H1 (cell line): ENCODE measurements around the gene APOM. TPM values are rescaled to one million over a fixed set of nuclear protein-coding genes. Genes with fewer than 3 reads are reported as not detected.

Experiments
- CTCF ChIA-PET: fragments of 300-600 bp; sonication (Branson Sonifier 250); formaldehyde crosslinking; loops from one replicate; lab custom pipeline; 2021; ENCODE audit not compliant: partially characterized antibody; lab: Charles Lee
- POLR2A ChIA-PET: fragments of 300-600 bp; sonication (Branson Sonifier 250); formaldehyde crosslinking; loops from one replicate; lab custom pipeline; 2021; ENCODE audit warnings: inconsistent platforms; ENCODE audit not compliant: partially characterized antibody; lab: Charles Lee
- DNase-seq, 2 experiments: peaks; one replicate each; pipeline versions ENCODE4 v3.0.0 to v3.0.0-alpha.2; 2010 to 2022; ENCODE audit warnings: low spot score in 2 of 2, low read depth in 1 of 2, mixed read lengths in 1 of 2
- FAIRE-seq: peaks from 2 replicates; lab custom pipeline; 2011; peaks lifted over from hg19 to GRCh38; lab: Jason Lieb, UNC
- H2AFZ ChIP-seq: 2 replicates; pipeline ENCODE4 v1.8.1; 2012; ENCODE audit warnings: low read length, inconsistent platforms
- H2AK5ac ChIP-seq: 2 replicates; pipeline ENCODE4 v1.6.1; 2013; ENCODE audit warnings: low read depth, low read length
- H2BK120ac ChIP-seq: replicated peaks from 2 replicates; pipeline ENCODE3; 2013; ENCODE audit warnings: low read depth, low read length, inconsistent platforms
- H2BK12ac ChIP-seq: 2 replicates; pipeline ENCODE4 v1.6.1; 2013; ENCODE audit warnings: low read depth, low read length
- H2BK15ac ChIP-seq: 2 replicates; pipeline ENCODE4 v1.6.1; 2013; ENCODE audit warnings: low read length
- H2BK20ac ChIP-seq: 2 replicates; pipeline ENCODE4 v1.6.1; 2013; ENCODE audit warnings: low read length
- H2BK5ac ChIP-seq: 2 replicates; pipeline ENCODE4 v1.6.1; 2013; ENCODE audit warnings: low read depth, low read length
- H3K14ac ChIP-seq: 2 replicates; pipeline ENCODE4 v1.6.1; 2013; ENCODE audit warnings: inconsistent platforms; ENCODE audit not compliant: insufficient read length
- H3K18ac ChIP-seq: 2 replicates; pipeline ENCODE4 v1.6.1; 2013; ENCODE audit warnings: low read length; ENCODE audit errors: extremely low read depth
- H3K23ac ChIP-seq: 2 replicates; pipeline ENCODE4 v1.6.1; 2013; ENCODE audit warnings: inconsistent platforms; ENCODE audit not compliant: insufficient read length
- H3K23me2 ChIP-seq: 2 replicates; pipeline ENCODE4 v1.6.1; 2013; ENCODE audit warnings: low read depth, low read length
- H3K27ac ChIP-seq: 2 replicates; pipeline ENCODE4 v1.6.1; 2011; ENCODE audit warnings: low read depth, low read length, inconsistent platforms
- H3K27me3 ChIP-seq, 4 experiments: replicated peaks in 1 of 4; 1 replicate in 1 of 4; 2 replicates in 3 of 4; pipeline versions ENCODE4 v1.6.1 to v1.8.1; 2011 to 2013; ENCODE audit warnings: low read length in 3 of 4, mild to moderate bottlenecking in 3 of 4, inconsistent platforms in 2 of 4, mixed read lengths in 2 of 4, moderate library complexity in 1 of 4; ENCODE audit not compliant: control insufficient read depth in 3 of 4, insufficient read depth in 3 of 4; ENCODE audit errors: extremely low read depth in 1 of 4
- H3K36me3 ChIP-seq, 4 experiments: 2 replicates each; pipeline versions ENCODE4 v1.6.1 to v1.8.1; 2011 to 2013; ENCODE audit warnings: mild to moderate bottlenecking in 4 of 4, low read length in 3 of 4, moderate library complexity in 2 of 4, control low read depth in 1 of 4, inconsistent platforms in 1 of 4; ENCODE audit not compliant: insufficient read depth in 4 of 4, control insufficient read depth in 2 of 4
- H3K4ac ChIP-seq: replicated peaks from 2 replicates; pipeline ENCODE3; 2013; ENCODE audit warnings: low read length, low read depth, mixed read lengths, inconsistent platforms; ENCODE audit not compliant: insufficient read length
- H3K4me1 ChIP-seq, 4 experiments: replicated peaks in 1 of 4; 1 replicate in 1 of 4; 2 replicates in 3 of 4; pipeline versions ENCODE4 v1.6.1 to v1.8.1; 2011 to 2013; ENCODE audit warnings: low read length in 3 of 4, inconsistent platforms in 2 of 4, mixed read lengths in 1 of 4; ENCODE audit not compliant: insufficient read depth in 4 of 4, control insufficient read depth in 3 of 4
- H3K4me2 ChIP-seq, 2 experiments: 2 replicates each; pipeline versions ENCODE4 v1.6.1 to v1.8.1; 2011 to 2013; ENCODE audit warnings: low read depth in 2 of 2, low read length in 2 of 2, control low read depth in 1 of 2, inconsistent platforms in 1 of 2, mild to moderate bottlenecking in 1 of 2; ENCODE audit not compliant: insufficient read depth in 1 of 2
- H3K4me3 ChIP-seq, 4 experiments: fragments of 200-600, 300-600 bp in 1 of 4; sonication (generic), shearing (Covaris generic), sonication (Bioruptor Twin) in 1 of 4; 2 replicates each; pipeline versions ENCODE4 v1.5.1 to v1.8.1; 2011 to 2016; ENCODE audit warnings: low read length in 4 of 4, low read depth in 3 of 4, control low read depth in 2 of 4, inconsistent platforms in 2 of 4, mild to moderate bottlenecking in 2 of 4, mixed read lengths in 1 of 4, moderate library complexity in 1 of 4; ENCODE audit not compliant: insufficient read depth in 2 of 4; ENCODE audit errors: extremely low read depth in 1 of 4
- H3K56ac ChIP-seq: replicated peaks from 2 replicates; pipeline ENCODE3; 2013; ENCODE audit warnings: low read depth, mild to moderate bottlenecking, mixed read lengths, low read length, inconsistent platforms; ENCODE audit not compliant: insufficient read length
- H3K79me1 ChIP-seq: 2 replicates; pipeline ENCODE4 v1.6.1; 2013; ENCODE audit warnings: low read depth, low read length, control low read depth
- H3K79me2 ChIP-seq, 2 experiments: 2 replicates each; pipeline versions ENCODE4 v1.6.1 to v1.8.1; 2012 to 2013; ENCODE audit warnings: low read length in 2 of 2, mild to moderate bottlenecking in 2 of 2, inconsistent platforms in 1 of 2; ENCODE audit not compliant: insufficient read depth in 2 of 2, control insufficient read depth in 1 of 2
- H3K9ac ChIP-seq, 4 experiments: replicated peaks in 1 of 4; 1 replicate in 1 of 4; 2 replicates in 3 of 4; pipeline versions ENCODE4 v1.6.1 to v1.8.1; 2011 to 2013; ENCODE audit warnings: low read depth in 3 of 4, low read length in 3 of 4, control low read depth in 2 of 4, mild to moderate bottlenecking in 2 of 4, moderate library complexity in 2 of 4, inconsistent platforms in 1 of 4; ENCODE audit errors: extremely low read depth in 1 of 4
- H3K9me3 ChIP-seq, 2 experiments: 2 replicates each; pipeline versions ENCODE4 v1.6.1 to v1.8.1; 2012 to 2013; ENCODE audit warnings: mild to moderate bottlenecking in 2 of 2, moderate library complexity in 2 of 2, control low read depth in 1 of 2, inconsistent platforms in 1 of 2, low read depth in 1 of 2, low read length in 1 of 2, mixed read lengths in 1 of 2; ENCODE audit not compliant: insufficient read depth in 2 of 2
- H4K20me1 ChIP-seq, 2 experiments: replicated peaks in 1 of 2; 2 replicates each; pipeline versions ENCODE3 to v1.8.1; 2011 to 2013; ENCODE audit warnings: inconsistent platforms in 2 of 2, low read length in 2 of 2, mild to moderate bottlenecking in 1 of 2; ENCODE audit not compliant: insufficient read depth in 2 of 2, control insufficient read depth in 1 of 2
- H4K5ac ChIP-seq: 2 replicates; pipeline ENCODE4 v1.6.1; 2013; ENCODE audit warnings: low read length, low read depth, mixed read lengths, inconsistent platforms; ENCODE audit not compliant: insufficient read length
- H4K8ac ChIP-seq: 2 replicates; pipeline ENCODE4 v1.8.0; 2013; ENCODE audit warnings: mild to moderate bottlenecking, moderate library complexity, low read length, inconsistent platforms; ENCODE audit not compliant: insufficient read depth; ENCODE audit errors: extremely low read depth
- H4K91ac ChIP-seq: replicated peaks from 2 replicates; pipeline ENCODE3; 2013; ENCODE audit warnings: low read length, mixed read lengths, inconsistent platforms; ENCODE audit not compliant: insufficient read length
- WGBS, 2 experiments: shearing (Covaris generic) in 1 of 2; methylation state at CpG; one replicate each; pipeline versions ENCODE4 v1.1.6 to v1.1.7; 2013 to 2015; ENCODE audit warnings: low lambda C conversion rate in 2 of 2, mixed read lengths in 2 of 2, inconsistent platforms in 1 of 2, low coverage in 1 of 2, missing lambda C conversion rate in 1 of 2; ENCODE audit not compliant: insufficient replicate concordance in 2 of 2, insufficient coverage in 1 of 2, insufficient read length in 1 of 2; ENCODE audit errors: extremely low coverage in 1 of 2, missing lambda C conversion rate in 1 of 2; 5-methylcytosine and 5-hydroxymethylcytosine counted together
- polyA plus RNA-seq, 7 experiments: library from polyadenylated mRNA; depleted of rRNA in 3 of 7; stranded (reverse) in 5 of 7; unstranded in 2 of 7; fragments of >200 nt in 5 of 7; fragments of 200-250 nt in 2 of 7; gene quantifications; 1 replicate in 5 of 7; 2 replicates in 1 of 7; 4 replicates in 1 of 7; pipeline versions ENCODE4 v1.2.1 to v1.2.3, GENCODE V29; 2011 to 2013; ENCODE audit warnings: missing spikeins in 2 of 7, mixed read lengths in 2 of 7
- total RNA-seq: library from RNA; stranded (reverse); fragmentation: NEBNext Ultra II Directional; extraction: Animal tissue kit (Norgen Biotek cat#: 25700); gene quantifications from 2 replicates; pipeline ENCODE4 v1.2.1, GENCODE V29; 2021

The APOM gene
- total and polyA plus RNA-seq, 2 of the 8 experiments (the other 6 are each of a cell fraction or from before 2014, with no cell fraction given), result 3.4 to 12.0 TPM

- POLR2A ChIA-PET, result interaction anchor here (0.8 to 2.5 kb wide), 13 partner anchors 9 to 149 kb away, joined by 3 to 20 read pairs (median 3); partner anchors contain the start of genes C6orf47, CLIC1, CSNK2B and DDAH2
- Histone ChIP-seq H3K4ac (no peak overlapping the region), H2BK120ac (no peak overlapping the region), H3K4me2 (peak overlapping the region; percentile 11 to 84), H3K27me3 (peaks cover 3 to 13% (median 12%) of the 10 kb centered on the region in 4 experiments; a peak in 6 of 7 replicates), H3K23me2 (peaks cover 11% of the 10 kb centered on the region; the same call in 1 of the 2 replicates), H2AK5ac (no peak overlapping the region), H4K91ac (no peak overlapping the region), H4K5ac (no peak overlapping the region), H4K20me1 (no peaks in the 10 kb centered on the region), H3K27ac (no peak overlapping the region), H3K36me3 (no peaks in the 10 kb centered on the region; a peak in 1 of 8 replicates), H3K79me1 (no peaks in the 10 kb centered on the region), H2BK20ac (no peak overlapping the region; the same call in 1 of the 2 replicates), H2BK5ac (peak overlapping the region; percentile 35; the same call in 1 of the 2 replicates), H3K23ac (no peak overlapping the region), H3K4me3 (peak overlapping the region; percentile 22 to 70 (median 60)), H2AFZ (peak overlapping the region; percentile 15; the same call in 1 of the 2 replicates), H3K9ac (no peak overlapping the region; a peak in 1 of 7 replicates), H3K14ac (no peak overlapping the region), H2BK12ac (no peak overlapping the region), H3K4me1 (peaks cover 0 to 10% (median 7%) of the 10 kb centered on the region in 4 experiments; a peak in 5 of 7 replicates), H3K56ac (peak overlapping the region; percentile 33), H3K79me2 (no peaks in the 10 kb centered on the region), H2BK15ac (peak overlapping the region; percentile 72; the same call in 1 of the 2 replicates), H3K18ac (no peak overlapping the region), H3K9me3 (no peaks in the 10 kb centered on the region), H4K8ac (no peak overlapping the region; the same call in 1 of the 2 replicates)
- DNase-seq, result peak in 1 of 2 experiments; percentile 70
- CTCF ChIA-PET, result interaction anchor here (0.7 to 2.3 kb wide), 15 partner anchors 9 to 149 kb away, joined by 3 to 10 read pairs (median 4); partner anchors contain the start of gene LY6G6D
- WGBS, 2 experiments, result 4% methylated on average over 30 of the region's 40 CpGs; no CpG with 5 or more reads in 1 of the 2 experiments
- FAIRE-seq, result no peak
These were observed 25.5 kb downstream of the APOM start for GRCh38 chr6:31681135-31681671.
